G401.6 (cell line): ENCODE data around the gene NLRP3.
"Not testable (repeated sequence)": the region's sequence is repeated elsewhere in the genome, so short reads cannot be mapped to it uniquely, and the experiment has no call there.

Experiments used
- FAIRE-seq: peaks from 2 replicates; lab custom pipeline; 2012; peaks lifted over from hg19 to GRCh38; lab: Jason Lieb, UNC

Gene NLRP3

GRCh38 chr1:247390996-247391395 lies 25.0 kb upstream of the NLRP3 start:
- FAIRE-seq, result no peak

- FAIRE-seq, result no peak
These were observed 23.9 kb upstream of the NLRP3 start for GRCh38 chr1:247392088-247392487.

GRCh38 chr1:247395075-247395474 lies 20.9 kb upstream of the NLRP3 start:
- FAIRE-seq, result not testable (repeated sequence)

GRCh38 chr1:247400685-247401084 lies 15.3 kb upstream of the NLRP3 start:
- FAIRE-seq, result no peak

- FAIRE-seq, result no peak
These were observed 14.5 kb upstream of the NLRP3 start for GRCh38 chr1:247401310-247402119.

- FAIRE-seq, result no peak
These were observed 13.8 kb upstream of the NLRP3 start for GRCh38 chr1:247402120-247402675.

GRCh38 chr1:247406014-247406656 lies 9.8 kb upstream of the NLRP3 start:
- no peak for FAIRE-seq

- FAIRE-seq, result no peak
These were observed 8.8 kb upstream of the NLRP3 start for GRCh38 chr1:247407180-247407616.

- FAIRE-seq, result no peak
These were observed 7.9 kb upstream of the NLRP3 start for GRCh38 chr1:247408100-247408499.

- no peak for FAIRE-seq
These were observed 6.0 kb upstream of the NLRP3 start for GRCh38 chr1:247409869-247410544.

GRCh38 chr1:247411621-247412327 lies 4.2 kb upstream of the NLRP3 start:
- no peak for FAIRE-seq

GRCh38 chr1:247417831-247418230 lies 1.9 kb downstream of the NLRP3 start:
- no peak for FAIRE-seq

GRCh38 chr1:247419336-247419735 lies 3.4 kb downstream of the NLRP3 start:
- FAIRE-seq, result no peak

- no peak for FAIRE-seq
These were observed 5.1 kb downstream of the NLRP3 start for GRCh38 chr1:247421074-247421473.

GRCh38 chr1:247429496-247429895 lies 13.5 kb downstream of the NLRP3 start:
- no peak for FAIRE-seq

- no peak for FAIRE-seq
These were observed 14.5 kb downstream of the NLRP3 start for GRCh38 chr1:247430434-247430833.

- FAIRE-seq, result no peak
These were observed 15.7 kb downstream of the NLRP3 start for GRCh38 chr1:247431643-247432042.

GRCh38 chr1:247434005-247434404 lies 18.0 kb downstream of the NLRP3 start:
- no peak for FAIRE-seq

- no peak for FAIRE-seq
These were observed 19.2 kb downstream of the NLRP3 start for GRCh38 chr1:247435030-247435758.

- no peak for FAIRE-seq
These were observed 19.8 kb downstream of the NLRP3 start for GRCh38 chr1:247435759-247436147.
